ENCODE data around the gene DDX28. TPM values are rescaled to one million over a fixed set of nuclear protein-coding genes. Genes with fewer than 3 reads are reported as not detected.
"Not testable (repeated sequence)": the region's sequence is repeated elsewhere in the genome, so short reads cannot be mapped to it uniquely, and the experiment has no call there.

The DDX28 gene
- total RNA-seq, 1 donor = 9.9 TPM

DNA sequence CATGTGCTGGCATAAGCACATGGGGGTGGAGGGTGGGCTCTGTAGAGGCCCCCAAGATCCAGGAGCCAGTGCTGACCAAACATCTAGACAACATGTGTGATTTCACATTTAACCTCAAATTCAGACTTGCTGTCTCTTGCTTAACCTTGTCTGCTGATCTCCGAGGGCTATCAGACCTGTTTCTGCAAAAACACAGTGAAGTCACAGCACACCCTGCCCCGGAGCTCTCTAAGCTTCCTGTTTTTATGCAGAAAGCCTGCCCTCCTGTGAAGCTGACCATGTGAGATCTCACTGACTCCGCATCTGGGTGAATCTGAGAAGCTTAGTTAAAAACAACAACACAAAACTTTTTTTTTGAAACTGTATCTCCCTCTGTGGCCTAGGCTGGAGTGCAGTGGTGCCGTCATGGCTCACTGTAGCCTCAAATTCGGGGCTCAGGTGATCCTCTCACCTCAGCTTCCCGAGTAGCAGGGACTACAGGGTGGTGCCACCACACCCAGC, 17.2 kb downstream of the DDX28 start:
- no peak for DNase-seq (ENCODE audit: low read depth)
- TF ChIP-seq, protein P1, sequence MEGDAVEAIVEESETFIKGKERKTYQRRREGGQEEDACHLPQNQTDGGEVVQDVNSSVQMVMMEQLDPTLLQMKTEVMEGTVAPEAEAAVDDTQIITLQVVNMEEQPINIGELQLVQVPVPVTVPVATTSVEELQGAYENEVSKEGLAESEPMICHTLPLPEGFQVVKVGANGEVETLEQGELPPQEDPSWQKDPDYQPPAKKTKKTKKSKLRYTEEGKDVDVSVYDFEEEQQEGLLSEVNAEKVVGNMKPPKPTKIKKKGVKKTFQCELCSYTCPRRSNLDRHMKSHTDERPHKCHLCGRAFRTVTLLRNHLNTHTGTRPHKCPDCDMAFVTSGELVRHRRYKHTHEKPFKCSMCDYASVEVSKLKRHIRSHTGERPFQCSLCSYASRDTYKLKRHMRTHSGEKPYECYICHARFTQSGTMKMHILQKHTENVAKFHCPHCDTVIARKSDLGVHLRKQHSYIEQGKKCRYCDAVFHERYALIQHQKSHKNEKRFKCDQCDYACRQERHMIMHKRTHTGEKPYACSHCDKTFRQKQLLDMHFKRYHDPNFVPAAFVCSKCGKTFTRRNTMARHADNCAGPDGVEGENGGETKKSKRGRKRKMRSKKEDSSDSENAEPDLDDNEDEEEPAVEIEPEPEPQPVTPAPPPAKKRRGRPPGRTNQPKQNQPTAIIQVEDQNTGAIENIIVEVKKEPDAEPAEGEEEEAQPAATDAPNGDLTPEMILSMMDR (IDR thresholded peaks at IDR 0.05; ENCODE audit: insufficient read depth, low read length) = no peak
- H3K4me3 ChIP-seq (ENCODE audit: low read depth, low read length) = no peak overlapping the region

DNA sequence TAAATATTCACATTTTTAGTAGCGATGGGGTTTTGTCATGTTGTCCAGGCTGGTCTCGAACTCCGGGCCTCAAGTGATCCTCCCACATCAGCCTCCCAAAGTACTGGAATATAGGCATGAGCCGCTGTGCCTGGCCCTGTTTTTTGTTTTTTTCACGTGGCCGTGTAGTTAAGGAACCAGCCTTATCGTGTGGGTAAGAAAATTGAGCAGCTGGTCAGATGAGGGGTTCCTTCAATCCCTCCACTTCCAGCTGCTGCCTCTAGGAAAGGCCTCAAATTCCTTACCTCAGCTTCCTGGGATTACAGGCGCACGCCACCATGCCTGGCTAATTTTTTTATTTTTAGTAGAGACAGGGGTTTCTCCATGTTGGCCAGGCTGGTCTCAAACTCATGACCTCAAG, 17.8 kb downstream of the DDX28 start:
- DNase-seq (ENCODE audit: low read depth) = no peak
- no peak overlapping the region for H3K4me3 ChIP-seq (ENCODE audit: low read depth, low read length)
- TF ChIP-seq, protein P1 (IDR thresholded peaks at IDR 0.05; ENCODE audit: insufficient read depth, low read length) = no peak

- peak; percentile 69 for DNase-seq (ENCODE audit: low read depth)
- TF ChIP-seq, protein P1 (IDR thresholded peaks at IDR 0.05; ENCODE audit: insufficient read depth, low read length) = no peak
These were observed 20.0 kb downstream of the DDX28 start for GRCh38 chr16:68003031-68003430.

DNA sequence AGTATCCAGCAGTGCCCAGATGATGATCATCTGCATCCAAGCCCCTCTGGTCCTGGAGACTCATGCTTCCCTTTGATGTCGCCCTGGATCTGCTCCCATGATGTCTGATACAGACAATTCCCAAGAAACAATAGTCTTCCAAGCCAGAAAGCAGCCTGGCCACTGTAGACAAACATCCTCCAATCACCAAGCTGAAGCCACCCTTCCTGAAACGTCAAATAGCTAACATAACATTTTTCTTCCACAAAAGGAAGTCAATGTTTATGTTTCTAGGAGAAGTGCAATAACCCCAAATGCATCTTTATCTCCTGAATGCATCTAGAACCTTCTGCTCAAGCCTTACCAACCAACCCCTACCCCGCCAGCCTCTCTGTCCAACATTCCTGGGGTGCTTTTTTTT, 22.6 kb downstream of the DDX28 start:
- TF ChIP-seq, protein P1 (IDR thresholded peaks at IDR 0.05; ENCODE audit: insufficient read depth, low read length) = no peak
- H3K4me3 ChIP-seq (ENCODE audit: low read depth, low read length) = no peak overlapping the region
- peak; percentile 13 for DNase-seq (ENCODE audit: low read depth)

More at GRCh38 chr16:68003031-68003430, 20.0 kb downstream of the DDX28 start:
- no peak overlapping the region for H3K4me3 ChIP-seq (ENCODE audit: low read depth, low read length)

- no peak overlapping the region for H3K4me3 ChIP-seq (ENCODE audit: low read depth, low read length)
- TF ChIP-seq, protein P1 (IDR thresholded peaks at IDR 0.05; ENCODE audit: insufficient read depth, low read length) = no peak
- DNase-seq (ENCODE audit: low read depth) = no peak
These were observed 23.0 kb downstream of the DDX28 start for GRCh38 chr16:67999985-68000384.

GRCh38 chr16:67998779-67999688, 24.0 kb downstream of the DDX28 start, which contains the start of gene DPEP2:
DPEP2 (minus strand) TSS chr16:67999484; CDS start chr16:67993212, 6,272 bp downstream.
- not testable (repeated sequence) for DNase-seq (ENCODE audit: low read depth); H3K4me3 ChIP-seq (ENCODE audit: low read depth, low read length)

DNA sequence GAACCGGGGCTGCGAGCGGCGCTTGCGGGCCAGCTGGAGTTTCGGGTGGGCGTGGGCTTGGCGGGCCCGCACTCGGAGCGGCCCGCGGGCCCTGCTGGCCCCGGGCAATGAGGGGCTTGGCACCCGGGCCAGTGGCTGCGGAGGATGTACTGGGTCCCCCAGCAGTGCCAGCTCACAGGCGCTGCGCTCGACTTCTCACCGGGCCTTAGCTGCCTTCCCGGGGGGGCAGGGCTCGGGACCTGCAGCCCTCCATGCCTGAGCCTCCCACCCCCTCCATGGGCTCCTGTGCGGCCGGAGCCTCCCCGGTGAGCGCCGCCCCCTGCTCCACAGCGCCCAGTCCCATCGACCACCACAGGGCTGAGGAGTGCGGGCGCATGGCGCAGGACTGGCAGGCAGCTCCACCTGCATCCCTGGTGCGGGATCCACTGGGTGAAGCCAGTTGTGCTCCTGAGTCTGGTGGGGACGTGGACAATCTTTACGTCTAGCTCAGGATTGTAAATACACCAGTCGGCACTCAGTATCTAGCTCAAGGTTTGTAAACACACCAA, 24.7 kb downstream of the DDX28 start:
- DNase-seq (ENCODE audit: low read depth); H3K4me3 ChIP-seq (ENCODE audit: low read depth, low read length): not testable (repeated sequence)
